BJ (cell line): ENCODE data around the gene LMTK3. TPM values are rescaled to one million over a fixed set of nuclear protein-coding genes. Genes with fewer than 3 reads are reported as not detected.
A peak's percentile ranks its signal among the peaks of the same experiment; 100 is the strongest.

Source experiments
- CTCF ChIA-PET: fragments of 350-600 bp; formaldehyde crosslinking; extraction: SDS; loops from one replicate; lab custom pipeline; 2021; ENCODE audit warnings: antibody characterized with exemption, inconsistent platforms; lab: Yijun Ruan, JAX
- POLR2A ChIA-PET: fragments of 300-600 bp; sonication (Branson Sonifier 250); formaldehyde crosslinking; extraction: SDS; loops from one replicate; lab custom pipeline; 2021; ENCODE audit warnings: antibody characterized with exemption; lab: Charles Lee
- DNase-seq: peaks from one replicate; pipeline ENCODE4 v3.0.0-alpha.2; 2011; ENCODE audit warnings: low read depth
- H3K27me3 ChIP-seq: 2 replicates; pipeline ENCODE4 v1.6.0; 2011; ENCODE audit warnings: low read length; ENCODE audit not compliant: control insufficient read depth, insufficient read depth
- H3K36me3 ChIP-seq: 2 replicates; pipeline ENCODE4 v1.5.1; 2011; ENCODE audit warnings: low read length; ENCODE audit not compliant: control insufficient read depth, insufficient read depth
- H3K4me3 ChIP-seq: 2 replicates; pipeline ENCODE4 v1.5.1; 2011; ENCODE audit warnings: low read depth, mild to moderate bottlenecking, control low read depth, low read length
- CTCF ChIP-seq: IDR thresholded peaks from 2 replicates; pipeline ENCODE4 v1.5.1; 2011; ENCODE audit warnings: low read depth, mild to moderate bottlenecking, control low read depth, inconsistent platforms, low read length, moderate library complexity; ENCODE audit not compliant: insufficient read depth
- polyA plus RNA-seq: library from polyadenylated mRNA; depleted of rRNA; stranded (reverse); fragments of >200 nt; gene quantifications from 2 replicates; pipeline ENCODE4 v1.2.3, GENCODE V29; 2011

LMTK3 gene
- polyA plus RNA-seq, 1 experiment, result not detected

GRCh38 chr19:48445256-48445605 lies 66.4 kb downstream of the LMTK3 start:
- CTCF ChIA-PET, result interaction anchor here (0.6 to 2.6 kb wide), 8 partner anchors 8 to 139 kb away, joined by 3 to 18 read pairs (median 4); partner anchors contain the start of gene KDELR1
- peak; percentile 52 for DNase-seq
- Histone ChIP-seq H3K4me3 (peak overlapping the region; percentile 87), H3K27me3 (no peaks in the 10 kb centered on the region), H3K36me3 (peaks cover 9% of the 10 kb centered on the region)
- POLR2A ChIA-PET, result no interaction called here
- peak; percentile 61 for TF ChIP-seq CTCF

GRCh38 chr19:48444936-48445200 lies 66.8 kb downstream of the LMTK3 start:
- peak overlapping the region; percentile 87 for H3K4me3 ChIP-seq
- H3K36me3 ChIP-seq, result peaks cover 6% of the 10 kb centered on the region
- no peaks in the 10 kb centered on the region for H3K27me3 ChIP-seq
- no peak for DNase-seq
- TF ChIP-seq CTCF, result no peak
- ChIA-PET POLR2A (no interaction called here), CTCF (interaction anchor here (0.6 to 2.6 kb wide), 8 partner anchors 9 to 139 kb away, joined by 3 to 18 read pairs (median 4); partner anchors contain the start of gene KDELR1)

GRCh38 chr19:48444129-48444935 lies 67.3 kb downstream of the LMTK3 start:
- CTCF ChIA-PET, result interaction anchor here (0.6 to 2.6 kb wide), 7 partner anchors 9 to 87 kb away, joined by 3 to 18 read pairs (median 3); partner anchors contain the start of gene KDELR1
- DNase-seq, result no peak
- H3K36me3 ChIP-seq, result peaks cover 3% of the 10 kb centered on the region; the same call in 1 of the 2 replicates
- no peaks in the 10 kb centered on the region for H3K27me3 ChIP-seq
- POLR2A ChIA-PET, result no interaction called here
- TF ChIP-seq CTCF, result no peak
- peak overlapping the region; percentile 87; the same call in 1 of the 2 replicates for H3K4me3 ChIP-seq

- TF ChIP-seq CTCF, result no peak
- ChIA-PET CTCF (interaction anchor here (0.9 to 1.0 kb wide), 2 partner anchors 14 to 52 kb away, joined by 3 read pairs; partner anchors contain the start of gene KDELR1), POLR2A (no interaction called here)
- H3K36me3 ChIP-seq, result 0 out of 2 replicates have a peak, but pooled peaks cover 2% of the 10 kb centered on the region
- DNase-seq, result no peak
- H3K4me3 ChIP-seq, result no peak overlapping the region
- H3K27me3 ChIP-seq, result no peaks in the 10 kb centered on the region
These were observed 67.9 kb downstream of the LMTK3 start for GRCh38 chr19:48443731-48444128.

GRCh38 chr19:48443256-48443655 lies 68.4 kb downstream of the LMTK3 start:
- POLR2A ChIA-PET, result no interaction called here
- TF ChIP-seq CTCF, result no peak
- Histone ChIP-seq H3K36me3 (no peaks in the 10 kb centered on the region), H3K27me3 (no peaks in the 10 kb centered on the region), H3K4me3 (no peak overlapping the region)
- CTCF ChIA-PET, result interaction anchor here (0.9 to 1.0 kb wide), 2 partner anchors 15 to 52 kb away, joined by 3 read pairs; partner anchors contain the start of gene KDELR1
- no peak for DNase-seq
